OCI-LY1 (cell line): ENCODE results near the gene ESYT2.

Experiments
- H2AFZ ChIP-seq: fragments of 200-600 bp; sonication (generic), shearing (Covaris generic); 2 replicates; pipeline ENCODE4 v1.6.0; 2014; ENCODE audit warnings: antibody characterized with exemption, mild to moderate bottlenecking, low read length
- H3F3A ChIP-seq: fragments of 200-600 bp; sonication (generic), shearing (Covaris generic); 2 replicates; pipeline ENCODE4 v1.6.0; 2014; ENCODE audit warnings: mild to moderate bottlenecking, antibody characterized with exemption, low read length, moderate library complexity; ENCODE audit not compliant: insufficient read depth
- H3K27ac ChIP-seq: fragments of 200-600 bp; sonication (generic); 2 replicates; pipeline ENCODE4 v1.5.1; 2014; ENCODE audit warnings: low read length, mixed run types, mild to moderate bottlenecking, low read depth; ENCODE audit not compliant: poor library complexity, severe bottlenecking
- H3K27me3 ChIP-seq: fragments of 200-600 bp; sonication (generic); 2 replicates; pipeline ENCODE4 v1.6.0; 2014; ENCODE audit warnings: antibody characterized with exemption, mild to moderate bottlenecking, low read length, moderate library complexity; ENCODE audit not compliant: insufficient read depth
- H3K36me3 ChIP-seq: fragments of 200-600 bp; sonication (generic); 2 replicates; pipeline ENCODE4 v1.6.1; 2014; ENCODE audit warnings: mild to moderate bottlenecking, antibody characterized with exemption, low read length, moderate library complexity, mixed read lengths; ENCODE audit not compliant: insufficient read depth
- H3K4me1 ChIP-seq: fragments of 200-600 bp; sonication (generic); 2 replicates; pipeline ENCODE4 v1.5.1; 2014; ENCODE audit warnings: mild to moderate bottlenecking, low read length, moderate library complexity; ENCODE audit not compliant: insufficient read depth, severe bottlenecking
- H3K4me2 ChIP-seq: fragments of 200-600 bp; sonication (generic), shearing (Covaris generic); 2 replicates; pipeline ENCODE4 v1.6.1; 2014; ENCODE audit warnings: low read length
- H3K4me3 ChIP-seq: fragments of 200-600 bp; sonication (generic); 2 replicates; pipeline ENCODE4 v1.5.1; 2014; ENCODE audit warnings: low read length, low read depth, mild to moderate bottlenecking, mixed read lengths; ENCODE audit not compliant: poor library complexity, severe bottlenecking
- H3K79me2 ChIP-seq: fragments of 200-600 bp; shearing (Covaris generic); 2 replicates; pipeline ENCODE4 v1.6.1; 2016; ENCODE audit warnings: mixed run types, low read length, mixed read lengths; ENCODE audit not compliant: insufficient read depth
- H3K9ac ChIP-seq: fragments of 200-600 bp; sonication (generic), shearing (Covaris generic); 2 replicates; pipeline ENCODE4 v1.6.1; 2014; ENCODE audit warnings: mild to moderate bottlenecking, low read length, mixed read lengths
- H3K9me2 ChIP-seq: fragments of 200-600 bp; sonication (generic), shearing (Covaris generic); 2 replicates; pipeline ENCODE4 v1.6.1; 2014; ENCODE audit warnings: low read depth, mild to moderate bottlenecking, low read length, mixed read lengths
- H3K9me3 ChIP-seq: fragments of 200-600 bp; shearing (Covaris generic); 2 replicates; pipeline ENCODE4 v1.6.1; 2014; ENCODE audit warnings: low read length, mixed read lengths
- H4K20me1 ChIP-seq: fragments of 200-600 bp; sonication (generic), shearing (Covaris generic); 2 replicates; pipeline ENCODE4 v1.6.0; 2016; ENCODE audit warnings: mild to moderate bottlenecking, low read length; ENCODE audit not compliant: insufficient read depth
- EZH2 ChIP-seq: fragments of 200-600 bp; sonication (generic), shearing (Covaris generic); IDR thresholded peaks from 2 replicates; pipeline ENCODE4 v1.8.0; 2017; ENCODE audit warnings: borderline replicate concordance, mixed run types, mild to moderate bottlenecking, antibody characterized with exemption, low read length, moderate library complexity, mixed read lengths
- TF ChIP-seq, protein P1 (sequence below): fragments of 200-600 bp; sonication (generic), shearing (Covaris generic); IDR thresholded peaks from 2 replicates; pipeline ENCODE4 v1.5.1; 2017; ENCODE audit warnings: mild to moderate bottlenecking, antibody characterized with exemption, low read length, moderate library complexity, mixed read lengths

ESYT2 gene

DNA sequence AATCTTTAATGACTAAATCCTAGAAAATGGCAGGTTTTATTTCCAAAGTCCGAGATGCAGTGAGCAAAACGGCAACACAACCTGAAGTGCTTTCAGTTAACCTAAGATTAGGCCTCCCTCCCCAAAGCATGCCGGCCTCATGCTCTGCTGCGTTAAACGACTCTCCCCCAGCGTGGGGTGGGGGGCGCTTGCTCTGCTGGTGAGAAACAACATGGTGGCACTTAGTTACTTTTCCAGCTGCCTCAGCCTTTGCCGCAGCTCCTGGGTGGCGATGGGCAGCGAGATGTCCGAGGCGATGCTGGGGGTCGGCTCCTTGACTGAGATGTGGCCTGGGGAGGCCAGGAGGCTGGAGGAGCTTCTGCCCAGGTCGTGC lies 88.0 kb downstream of the ESYT2 start:
- H3K36me3 ChIP-seq = peaks cover 17% of the 10 kb centered on the region
- H3K4me3 ChIP-seq = no peak overlapping the region
- no peaks in the 10 kb centered on the region for H3K4me1 ChIP-seq
- H4K20me1 ChIP-seq = no peaks in the 10 kb centered on the region
- no peak overlapping the region for H2AFZ ChIP-seq
- no peak overlapping the region for H3K9ac ChIP-seq
- no peak for TF ChIP-seq EZH2
- TF ChIP-seq, protein P1, sequence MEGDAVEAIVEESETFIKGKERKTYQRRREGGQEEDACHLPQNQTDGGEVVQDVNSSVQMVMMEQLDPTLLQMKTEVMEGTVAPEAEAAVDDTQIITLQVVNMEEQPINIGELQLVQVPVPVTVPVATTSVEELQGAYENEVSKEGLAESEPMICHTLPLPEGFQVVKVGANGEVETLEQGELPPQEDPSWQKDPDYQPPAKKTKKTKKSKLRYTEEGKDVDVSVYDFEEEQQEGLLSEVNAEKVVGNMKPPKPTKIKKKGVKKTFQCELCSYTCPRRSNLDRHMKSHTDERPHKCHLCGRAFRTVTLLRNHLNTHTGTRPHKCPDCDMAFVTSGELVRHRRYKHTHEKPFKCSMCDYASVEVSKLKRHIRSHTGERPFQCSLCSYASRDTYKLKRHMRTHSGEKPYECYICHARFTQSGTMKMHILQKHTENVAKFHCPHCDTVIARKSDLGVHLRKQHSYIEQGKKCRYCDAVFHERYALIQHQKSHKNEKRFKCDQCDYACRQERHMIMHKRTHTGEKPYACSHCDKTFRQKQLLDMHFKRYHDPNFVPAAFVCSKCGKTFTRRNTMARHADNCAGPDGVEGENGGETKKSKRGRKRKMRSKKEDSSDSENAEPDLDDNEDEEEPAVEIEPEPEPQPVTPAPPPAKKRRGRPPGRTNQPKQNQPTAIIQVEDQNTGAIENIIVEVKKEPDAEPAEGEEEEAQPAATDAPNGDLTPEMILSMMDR = no peak
- no peaks in the 10 kb centered on the region for H3F3A ChIP-seq
- no peaks in the 10 kb centered on the region for H3K9me3 ChIP-seq
- no peaks in the 10 kb centered on the region for H3K27me3 ChIP-seq
- no peak overlapping the region for H3K4me2 ChIP-seq
- no peak overlapping the region for H3K27ac ChIP-seq
- no peaks in the 10 kb centered on the region for H3K9me2 ChIP-seq
- no peaks in the 10 kb centered on the region for H3K79me2 ChIP-seq

DNA sequence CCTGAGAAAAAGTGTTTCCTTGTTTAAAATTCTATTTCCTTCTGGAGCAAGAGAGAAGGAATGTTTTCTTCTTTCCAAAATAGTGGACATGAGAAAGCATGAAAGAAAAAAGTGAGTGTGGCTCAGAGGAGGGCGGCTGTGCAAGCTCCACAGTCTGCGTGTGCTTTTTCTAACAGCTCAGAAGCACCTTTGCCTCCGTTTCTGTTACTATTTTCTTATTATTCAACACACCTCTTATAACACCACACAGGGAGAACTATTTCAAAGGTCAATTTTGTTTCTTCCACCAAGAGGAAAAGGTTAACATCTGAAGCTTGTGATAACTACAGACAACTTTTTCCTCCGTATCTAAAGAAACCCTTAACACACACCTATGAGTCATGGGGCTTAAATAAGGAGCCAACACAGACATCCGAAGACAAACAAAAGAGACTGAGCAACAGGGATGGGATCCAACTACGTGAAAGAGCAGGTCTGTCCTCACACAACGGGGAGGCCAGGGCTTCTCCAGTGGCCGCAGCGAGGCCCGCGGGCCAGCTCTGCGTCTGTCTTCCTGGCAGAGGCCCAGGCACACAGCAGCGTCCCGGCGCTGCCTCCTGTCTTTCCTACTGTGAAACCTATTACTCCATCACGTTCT lies 88.5 kb downstream of the ESYT2 start:
- H3K4me1 ChIP-seq = no peaks in the 10 kb centered on the region
- H3F3A ChIP-seq = no peaks in the 10 kb centered on the region
- no peaks in the 10 kb centered on the region for H3K9me2 ChIP-seq
- no peak overlapping the region for H3K9ac ChIP-seq
- no peak overlapping the region for H2AFZ ChIP-seq
- H3K27me3 ChIP-seq = no peaks in the 10 kb centered on the region
- no peaks in the 10 kb centered on the region for H4K20me1 ChIP-seq
- H3K9me3 ChIP-seq = no peaks in the 10 kb centered on the region
- no peak overlapping the region for H3K4me3 ChIP-seq
- no peak for TF ChIP-seq EZH2
- TF ChIP-seq, protein P1 = no peak
- no peak overlapping the region for H3K27ac ChIP-seq
- H3K79me2 ChIP-seq = no peaks in the 10 kb centered on the region
- H3K4me2 ChIP-seq = no peak overlapping the region
- H3K36me3 ChIP-seq = peaks cover 17% of the 10 kb centered on the region

- Histone ChIP-seq H3F3A (no peaks in the 10 kb centered on the region), H3K9ac (no peak overlapping the region), H3K4me2 (no peak overlapping the region), H4K20me1 (no peaks in the 10 kb centered on the region), H3K4me3 (no peak overlapping the region), H3K27ac (no peak overlapping the region), H2AFZ (no peak overlapping the region), H3K27me3 (no peaks in the 10 kb centered on the region), H3K4me1 (no peaks in the 10 kb centered on the region), H3K79me2 (no peaks in the 10 kb centered on the region), H3K9me3 (no peaks in the 10 kb centered on the region), H3K9me2 (no peaks in the 10 kb centered on the region), H3K36me3 (peaks cover 17% of the 10 kb centered on the region)
- TF ChIP-seq EZH2 = no peak
- TF ChIP-seq, protein P1 = no peak
These were observed 89.2 kb downstream of the ESYT2 start for GRCh38 chr7:158740013-158740656.
